ENCODE results near the gene GAB2. TPM values are rescaled to one million over a fixed set of nuclear protein-coding genes. Genes with fewer than 3 reads are reported as not detected.
A peak's percentile ranks its signal among the peaks of the same experiment; 100 is the strongest.

The GAB2 gene
- polyA plus RNA-seq, 1 experiment, result 8.7 TPM

GRCh38 chr11:78209478-78209877 is 208.1 kb downstream of the GAB2 start:
- CTCF ChIA-PET, result no interaction called here
- H3K9me3 ChIP-seq (ENCODE audit: control insufficient read depth, insufficient read depth, low read length), result no peaks in the 10 kb centered on the region; the same call in 1 of the 2 replicates
- H3K27ac ChIP-seq (ENCODE audit: low read depth, low read length), result no peak overlapping the region
- POLR2A ChIA-PET, result no interaction called here
- no peak for DNase-seq (ENCODE audit: low read depth, low spot score)
- no peak for TF ChIP-seq CTCF (IDR thresholded peaks at IDR 0.05; ENCODE audit: low read depth, low read length)
- H3K27me3 ChIP-seq (ENCODE audit: control insufficient read depth, insufficient read depth, low read length), result no peaks in the 10 kb centered on the region
- no peak overlapping the region for H3K4me3 ChIP-seq (ENCODE audit: low read depth, low read length)

- ChIA-PET CTCF (no interaction called here), POLR2A (interaction anchor here (1.3 kb wide), 1 partner anchor 20 kb away, joined by 3 read pairs; the partner anchor contains the start of genes KCTD21 and USP35)
- Histone ChIP-seq H3K4me3 (ENCODE audit: low read depth, low read length) (no peak overlapping the region), H3K27me3 (ENCODE audit: control insufficient read depth, insufficient read depth, low read length) (no peaks in the 10 kb centered on the region), H3K27ac (ENCODE audit: low read depth, low read length) (peak overlapping the region; percentile 31), H3K9me3 (ENCODE audit: control insufficient read depth, insufficient read depth, low read length) (no peaks in the 10 kb centered on the region; the same call in 1 of the 2 replicates)
- no peak for DNase-seq (ENCODE audit: low read depth, low spot score)
- no peak for TF ChIP-seq CTCF (IDR thresholded peaks at IDR 0.05; ENCODE audit: low read depth, low read length)
These were observed 209.1 kb downstream of the GAB2 start for GRCh38 chr11:78208257-78209165.

GRCh38 chr11:78207532-78208256 is 209.9 kb downstream of the GAB2 start:
- no peak for TF ChIP-seq CTCF (IDR thresholded peaks at IDR 0.05; ENCODE audit: low read depth, low read length)
- POLR2A ChIA-PET, result interaction anchor here (1.3 kb wide), 1 partner anchor 19 kb away, joined by 3 read pairs; the partner anchor contains the start of genes KCTD21 and USP35
- Histone ChIP-seq H3K4me3 (ENCODE audit: low read depth, low read length) (no peak overlapping the region), H3K27me3 (ENCODE audit: control insufficient read depth, insufficient read depth, low read length) (no peaks in the 10 kb centered on the region), H3K9me3 (ENCODE audit: control insufficient read depth, insufficient read depth, low read length) (no peaks in the 10 kb centered on the region; the same call in 1 of the 2 replicates), H3K27ac (ENCODE audit: low read depth, low read length) (peak overlapping the region; percentile 31)
- CTCF ChIA-PET, result interaction anchor here (0.6 kb wide), 1 partner anchor 25 kb away, joined by 4 read pairs; no protein-coding TSS in a partner anchor
- no peak for DNase-seq (ENCODE audit: low read depth, low spot score)

- CTCF ChIA-PET, result interaction anchor here (0.9 kb wide), 1 partner anchor 359 kb away, joined by 3 read pairs; no protein-coding TSS in a partner anchor
- Histone ChIP-seq H3K27me3 (ENCODE audit: control insufficient read depth, insufficient read depth, low read length) (no peaks in the 10 kb centered on the region), H3K9me3 (ENCODE audit: control insufficient read depth, insufficient read depth, low read length) (no peaks in the 10 kb centered on the region; the same call in 1 of the 2 replicates), H3K4me3 (ENCODE audit: low read depth, low read length) (no peak overlapping the region), H3K27ac (ENCODE audit: low read depth, low read length) (no peak overlapping the region)
- POLR2A ChIA-PET, result no interaction called here
- no peak for DNase-seq (ENCODE audit: low read depth, low spot score)
- TF ChIP-seq CTCF (IDR thresholded peaks at IDR 0.05; ENCODE audit: low read depth, low read length), result no peak
These were observed 211.9 kb downstream of the GAB2 start for GRCh38 chr11:78205691-78206090.

Measured in AG04450 (cell line).